ENCODE measurements around the gene EML4. TPM values are rescaled to one million over a fixed set of nuclear protein-coding genes. Genes with fewer than 3 reads are reported as not detected.

Gene EML4
- total and polyA plus RNA-seq, 2 donors from 2014 or later, result 13.0 to 53.6 TPM

DNA sequence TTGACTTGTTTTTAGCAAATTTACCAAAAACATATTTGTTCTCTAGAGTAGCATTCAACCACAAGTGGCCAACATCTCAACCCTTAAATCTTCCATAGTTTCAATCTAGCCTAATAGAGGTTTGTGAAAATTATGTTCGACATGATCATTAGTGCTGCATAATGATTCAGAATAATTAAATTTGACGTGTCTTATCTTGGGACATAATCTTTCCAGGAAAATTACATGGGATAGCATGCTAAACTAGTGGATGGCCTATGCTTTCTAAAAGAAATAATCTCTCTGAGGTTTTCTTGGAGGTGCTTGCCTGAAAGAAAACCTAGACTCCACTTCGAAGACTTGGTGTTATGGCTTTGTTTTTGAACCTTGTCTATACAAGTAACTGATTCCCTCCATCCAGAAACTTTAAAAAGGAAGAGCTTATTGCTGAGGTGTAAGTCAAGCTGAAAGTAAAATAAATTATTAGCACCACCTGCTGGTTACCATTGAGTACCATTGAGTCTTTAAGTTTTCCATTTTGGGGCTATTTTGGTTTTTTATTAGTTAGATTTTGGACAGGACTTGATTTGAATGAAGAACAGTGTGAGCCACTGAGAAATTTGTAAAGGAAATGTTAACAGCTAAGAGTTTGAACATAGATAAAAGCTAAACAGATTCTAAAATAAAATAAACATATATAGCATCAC is 159.1 kb downstream of the EML4 start:
- Histone ChIP-seq H3K36me3 (ENCODE audit: control insufficient read depth in 2 of 3, insufficient read depth in 3 of 3, low read length in 3 of 3) (peaks cover 8 to 29% (median 9%) of the 10 kb centered on the region in 3 donors), H3K27me3 (ENCODE audit: control insufficient read depth, insufficient read depth, low read length) (no peaks in the 10 kb centered on the region), H3K9me3 (ENCODE audit: control insufficient read depth in 2 of 3, insufficient read depth in 1 of 3, low read length in 3 of 3) (no peaks in the 10 kb centered on the region), H3K9ac (ENCODE audit: low read length in 3 of 3) (no peak overlapping the region), H3K27ac (ENCODE audit: low read depth in 2 of 2, low read length in 2 of 2) (no peak overlapping the region), H3K4me3 (ENCODE audit: low read length in 3 of 3) (no peak overlapping the region), H3K4me1 (ENCODE audit: control insufficient read depth in 2 of 3, insufficient read depth in 2 of 3, low read depth in 1 of 3, low read length in 3 of 3) (peaks cover 0 to 3% (median 0%) of the 10 kb centered on the region in 3 donors)
- DNase-seq, result peak in 2 of 5 donors; percentile 33 to 42
- no peak for FAIRE-seq
- intact Hi-C loops (cut with DNase I), result no loop called here
- peak; percentile 31 for TF ChIP-seq CTCF (IDR thresholded peaks at IDR 0.05; ENCODE audit: borderline replicate concordance, extremely low read depth, insufficient read depth)

DNA sequence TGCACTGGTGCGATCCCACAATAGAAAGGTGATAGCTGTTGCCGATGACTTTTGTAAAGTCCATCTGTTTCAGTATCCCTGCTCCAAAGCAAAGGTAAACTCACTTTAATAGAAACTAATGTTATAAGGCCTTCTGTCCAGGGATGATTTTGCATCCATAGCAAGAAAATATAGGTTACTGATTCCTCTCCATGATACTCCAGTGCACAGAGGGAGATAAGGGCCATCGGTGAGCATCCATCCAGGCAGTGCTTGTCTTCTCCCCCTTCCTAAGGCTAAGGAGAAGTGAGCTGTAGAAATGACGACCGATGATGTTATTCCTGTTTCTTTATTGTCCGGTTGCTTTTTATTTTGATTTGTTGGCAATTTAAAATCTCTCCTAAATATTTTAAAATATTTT is 159.8 kb downstream of the EML4 start:
- DNase-seq (no peak), FAIRE-seq (no peak)
- Histone ChIP-seq H3K4me1 (ENCODE audit: control insufficient read depth in 2 of 3, insufficient read depth in 2 of 3, low read depth in 1 of 3, low read length in 3 of 3) (peaks cover 0 to 3% (median 0%) of the 10 kb centered on the region in 3 donors), H3K9me3 (ENCODE audit: control insufficient read depth in 2 of 3, insufficient read depth in 1 of 3, low read length in 3 of 3) (no peaks in the 10 kb centered on the region), H3K9ac (ENCODE audit: low read length in 3 of 3) (no peak overlapping the region), H3K4me3 (ENCODE audit: low read length in 3 of 3) (no peak overlapping the region), H3K36me3 (ENCODE audit: control insufficient read depth in 2 of 3, insufficient read depth in 3 of 3, low read length in 3 of 3) (peaks cover 8 to 35% (median 13%) of the 10 kb centered on the region in 3 donors), H3K27ac (ENCODE audit: low read depth in 2 of 2, low read length in 2 of 2) (no peak overlapping the region), H3K27me3 (ENCODE audit: control insufficient read depth, insufficient read depth, low read length) (no peaks in the 10 kb centered on the region)
- intact Hi-C loops (cut with DNase I), result no loop called here
- no peak for TF ChIP-seq CTCF (IDR thresholded peaks at IDR 0.05; ENCODE audit: borderline replicate concordance, extremely low read depth, insufficient read depth)

GRCh38 chr2:42329736-42330135 is 160.6 kb downstream of the EML4 start:
- Histone ChIP-seq H3K9me3 (ENCODE audit: control insufficient read depth in 2 of 3, insufficient read depth in 1 of 3, low read length in 3 of 3) (no peaks in the 10 kb centered on the region), H3K4me3 (ENCODE audit: low read length in 3 of 3) (no peak overlapping the region), H3K36me3 (ENCODE audit: control insufficient read depth in 2 of 3, insufficient read depth in 3 of 3, low read length in 3 of 3) (peaks cover 8 to 35% (median 13%) of the 10 kb centered on the region in 3 donors), H3K27me3 (ENCODE audit: control insufficient read depth, insufficient read depth, low read length) (no peaks in the 10 kb centered on the region), H3K27ac (ENCODE audit: low read depth in 2 of 2, low read length in 2 of 2) (no peak overlapping the region), H3K4me1 (ENCODE audit: control insufficient read depth in 2 of 3, insufficient read depth in 2 of 3, low read depth in 1 of 3, low read length in 3 of 3) (peaks cover 0 to 3% (median 0%) of the 10 kb centered on the region in 3 donors), H3K9ac (ENCODE audit: low read length in 3 of 3) (no peak overlapping the region)
- no peak for TF ChIP-seq CTCF (IDR thresholded peaks at IDR 0.05; ENCODE audit: borderline replicate concordance, extremely low read depth, insufficient read depth)
- no peak for FAIRE-seq
- peak in 2 of 5 donors; percentile 75 to 79 for DNase-seq
- intact Hi-C loops (cut with DNase I), result no loop called here
